Mesenchymal stem cell (in vitro differentiated cells and primary cell): ENCODE results near the gene CBR3.

Source experiments
- DNase-seq: peaks from one replicate; pipeline ENCODE4 v3.0.0-alpha.2; 2013
- H2AFZ ChIP-seq: one replicate; pipeline ENCODE4 v1.6.1; 2013; ENCODE audit warnings: low read depth, mild to moderate bottlenecking, control low read depth, inconsistent platforms, low read length, moderate library complexity
- H2AK5ac ChIP-seq: 2 replicates; pipeline ENCODE4 v1.6.1; 2013; ENCODE audit warnings: low read length, moderate library complexity, mild to moderate bottlenecking, inconsistent platforms; ENCODE audit not compliant: severe bottlenecking
- H2BK120ac ChIP-seq: one replicate; pipeline ENCODE4 v1.6.1; 2013; ENCODE audit warnings: low read depth, mild to moderate bottlenecking, inconsistent platforms, low read length, moderate library complexity
- H2BK12ac ChIP-seq, 2 experiments: one replicate each; pipeline ENCODE4 v1.6.1; 2013; ENCODE audit warnings: inconsistent platforms in 2 of 2, low read length in 2 of 2, mild to moderate bottlenecking in 2 of 2, moderate library complexity in 2 of 2, control low read depth in 1 of 2
- H2BK15ac ChIP-seq: one replicate; pipeline ENCODE4 v1.6.1; 2013; ENCODE audit warnings: mild to moderate bottlenecking, low read depth, inconsistent platforms; ENCODE audit not compliant: poor library complexity, severe bottlenecking
- H2BK5ac ChIP-seq: 2 replicates; pipeline ENCODE4 v1.6.1; 2013; ENCODE audit warnings: low read depth, mild to moderate bottlenecking, low read length, control low read depth, inconsistent platforms; ENCODE audit not compliant: poor library complexity, severe bottlenecking
- H3K14ac ChIP-seq, 2 experiments: one replicate each; pipeline ENCODE4 v1.6.1; 2013; ENCODE audit warnings: inconsistent platforms in 2 of 2, low read length in 2 of 2, control low read depth in 1 of 2, mild to moderate bottlenecking in 1 of 2, moderate library complexity in 1 of 2
- H3K18ac ChIP-seq, 2 experiments: one replicate each; pipeline ENCODE4 v1.6.1; 2013; ENCODE audit warnings: inconsistent platforms in 2 of 2, low read length in 2 of 2, control low read depth in 1 of 2, low read depth in 1 of 2, mild to moderate bottlenecking in 1 of 2
- H3K23ac ChIP-seq, 2 experiments: one replicate each; pipeline ENCODE4 v1.6.1; 2013; ENCODE audit warnings: inconsistent platforms in 2 of 2, low read length in 2 of 2, mild to moderate bottlenecking in 2 of 2, moderate library complexity in 2 of 2, control low read depth in 1 of 2
- H3K27ac ChIP-seq: 2 replicates; pipeline ENCODE4 v1.5.1; 2013; ENCODE audit warnings: mild to moderate bottlenecking, moderate library complexity, low read length, control low read depth, inconsistent platforms; ENCODE audit not compliant: poor library complexity, severe bottlenecking
- H3K27me3 ChIP-seq, 2 experiments: 2 replicates each; pipeline versions ENCODE4 v1.6.1 to v1.7.0; 2013; ENCODE audit warnings: low read length in 2 of 2, mild to moderate bottlenecking in 2 of 2, moderate library complexity in 2 of 2, control low read depth in 1 of 2, inconsistent platforms in 1 of 2; ENCODE audit not compliant: control insufficient read depth in 1 of 2, insufficient read depth in 1 of 2
- H3K36me3 ChIP-seq, 2 experiments: 2 replicates each; pipeline versions ENCODE4 v1.6.1 to v1.7.0; 2013; ENCODE audit warnings: low read length in 2 of 2, control low read depth in 1 of 2, inconsistent platforms in 1 of 2, low read depth in 1 of 2, mild to moderate bottlenecking in 1 of 2; ENCODE audit not compliant: insufficient read depth in 2 of 2, control insufficient read depth in 1 of 2
- H3K4ac ChIP-seq, 2 experiments: one replicate each; pipeline ENCODE4 v1.6.1; 2013; ENCODE audit warnings: inconsistent platforms in 2 of 2, low read length in 2 of 2, mild to moderate bottlenecking in 2 of 2, moderate library complexity in 2 of 2, control low read depth in 1 of 2, low read depth in 1 of 2
- H3K4me1 ChIP-seq: 2 replicates; pipeline ENCODE4 v1.6.1; 2013; ENCODE audit warnings: low read depth, low read length, control low read depth; ENCODE audit not compliant: control insufficient read depth, insufficient read depth
- H3K4me2 ChIP-seq: 2 replicates; pipeline ENCODE4 v1.6.1; 2013; ENCODE audit warnings: low read length, mild to moderate bottlenecking, inconsistent platforms; ENCODE audit not compliant: poor library complexity, severe bottlenecking
- H3K4me3 ChIP-seq, 2 experiments: 2 replicates each; pipeline versions ENCODE4 v1.5.1 to v1.7.0; 2013; ENCODE audit warnings: low read length in 2 of 2, mild to moderate bottlenecking in 2 of 2, control low read depth in 1 of 2, low read depth in 1 of 2; ENCODE audit not compliant: insufficient read depth in 1 of 2
- H3K79me1 ChIP-seq: replicated peaks from 2 replicates; pipeline ENCODE4 v1.6.1; 2013; ENCODE audit warnings: mild to moderate bottlenecking, control low read depth, low read length, inconsistent platforms; ENCODE audit not compliant: poor library complexity, severe bottlenecking
- H3K9ac ChIP-seq: 2 replicates; pipeline ENCODE4 v1.7.0; 2013; ENCODE audit warnings: mild to moderate bottlenecking, low read length, moderate library complexity
- H3K9me3 ChIP-seq: 2 replicates; pipeline ENCODE4 v1.7.0; 2013; ENCODE audit warnings: mild to moderate bottlenecking, low read length; ENCODE audit not compliant: control insufficient read depth
- H4K8ac ChIP-seq: one replicate; pipeline ENCODE4 v1.6.1; 2013; ENCODE audit warnings: inconsistent platforms, mild to moderate bottlenecking, low read length, moderate library complexity
- H4K91ac ChIP-seq: one replicate; pipeline ENCODE4 v1.6.1; 2013; ENCODE audit warnings: mild to moderate bottlenecking, low read length, inconsistent platforms
- WGBS: methylation state at CpG from one replicate; pipeline ENCODE4 v1.1.7; 2013; ENCODE audit warnings: mixed read lengths; 5-methylcytosine and 5-hydroxymethylcytosine counted together

Gene CBR3

GRCh38 chr21:36167541-36167940, 32.7 kb downstream of the CBR3 start:
- Histone ChIP-seq H3K9me3 (no peaks in the 10 kb centered on the region), H3K27ac (no peak overlapping the region)
- no peak for DNase-seq

GRCh38 chr21:36169470-36170128, 34.7 kb downstream of the CBR3 start:
- Histone ChIP-seq H3K4me2 (no peak overlapping the region), H2AFZ (no peak overlapping the region), H2BK120ac (no peak overlapping the region), H4K91ac (no peak overlapping the region), H3K14ac (no peak overlapping the region), H3K4ac (no peak overlapping the region), H2BK15ac (no peak overlapping the region), H2BK5ac (no peak overlapping the region), H2AK5ac (no peak overlapping the region), H3K4me1 (peaks cover 5% of the 10 kb centered on the region), H3K79me1 (peaks cover 24% of the 10 kb centered on the region), H3K18ac (no peak overlapping the region), H3K27me3 (no peaks in the 10 kb centered on the region), H3K9me3 (no peaks in the 10 kb centered on the region), H3K4me3 (no peak overlapping the region), H3K9ac (no peak overlapping the region), H3K36me3 (peaks cover 29 to 51% of the 10 kb centered on the region in 2 experiments), H3K27ac (no peak overlapping the region), H2BK12ac (no peak overlapping the region), H4K8ac (no peak overlapping the region), H3K23ac (no peak overlapping the region)
- WGBS = 97% methylated on average over 19 of the region's 19 CpGs
- no peak for DNase-seq

More at GRCh38 chr21:36167541-36167940, 32.7 kb downstream of the CBR3 start:
- Histone ChIP-seq H3K4me1 (peaks cover 4% of the 10 kb centered on the region), H4K91ac (no peak overlapping the region), H3K18ac (no peak overlapping the region), H2BK15ac (no peak overlapping the region), H3K79me1 (peaks cover 28% of the 10 kb centered on the region), H2AK5ac (no peak overlapping the region), H3K9ac (no peak overlapping the region), H3K23ac (no peak overlapping the region), H3K4me3 (no peak overlapping the region), H3K4ac (no peak overlapping the region), H3K36me3 (peaks cover 29 to 51% of the 10 kb centered on the region in 2 experiments), H2BK120ac (no peak overlapping the region), H2BK5ac (no peak overlapping the region), H4K8ac (no peak overlapping the region), H3K27me3 (no peaks in the 10 kb centered on the region), H2AFZ (no peak overlapping the region), H3K14ac (no peak overlapping the region), H3K4me2 (no peak overlapping the region), H2BK12ac (no peak overlapping the region)
- WGBS = 97% methylated on average over 3 of the region's 4 CpGs

GRCh38 chr21:36170823-36171222, 35.9 kb downstream of the CBR3 start:
- no peak overlapping the region for H3K18ac ChIP-seq
- H3K4me3 ChIP-seq = no peak overlapping the region
- H2BK5ac ChIP-seq = no peak overlapping the region
- H3K79me1 ChIP-seq = peaks cover 22% of the 10 kb centered on the region
- no peak for DNase-seq
- H3K4me1 ChIP-seq = peaks cover 5% of the 10 kb centered on the region
- no peak overlapping the region for H2BK12ac ChIP-seq
- no peaks in the 10 kb centered on the region for H3K9me3 ChIP-seq
- H4K91ac ChIP-seq = no peak overlapping the region
- H2AK5ac ChIP-seq = no peak overlapping the region
- peaks cover 23 to 50% of the 10 kb centered on the region in 2 experiments for H3K36me3 ChIP-seq
- H3K9ac ChIP-seq = no peak overlapping the region
- H3K14ac ChIP-seq = no peak overlapping the region
- no peak overlapping the region for H3K23ac ChIP-seq
- H2AFZ ChIP-seq = no peak overlapping the region
- no peak overlapping the region for H3K4me2 ChIP-seq
- H3K27me3 ChIP-seq = no peaks in the 10 kb centered on the region
- peak overlapping the region in 1 of 2 experiments; percentile 71 for H3K4ac ChIP-seq
- no peak overlapping the region for H2BK15ac ChIP-seq
- no peak overlapping the region for H2BK120ac ChIP-seq
- peak overlapping the region; percentile 69 for H4K8ac ChIP-seq
- H3K27ac ChIP-seq = no peak overlapping the region
- 96% methylated on average over 6 of the region's 6 CpGs for WGBS

GRCh38 chr21:36171336-36171735, 36.5 kb downstream of the CBR3 start:
- WGBS = 85% methylated on average over 5 of the region's 5 CpGs
- no peaks in the 10 kb centered on the region for H3K27me3 ChIP-seq
- no peak overlapping the region for H2BK120ac ChIP-seq
- H2AFZ ChIP-seq = no peak overlapping the region
- no peak overlapping the region for H2AK5ac ChIP-seq
- no peaks in the 10 kb centered on the region for H3K9me3 ChIP-seq
- no peak overlapping the region for H3K18ac ChIP-seq
- peaks cover 22% of the 10 kb centered on the region for H3K79me1 ChIP-seq
- H4K91ac ChIP-seq = no peak overlapping the region
- H2BK15ac ChIP-seq = no peak overlapping the region
- peak overlapping the region in 1 of 2 experiments; percentile 26 for H3K23ac ChIP-seq
- H3K4me3 ChIP-seq = no peak overlapping the region
- no peak overlapping the region for H2BK5ac ChIP-seq
- H3K4me2 ChIP-seq = no peak overlapping the region
- DNase-seq = no peak
- H3K27ac ChIP-seq = no peak overlapping the region
- peaks cover 8% of the 10 kb centered on the region for H3K4me1 ChIP-seq
- no peak overlapping the region for H2BK12ac ChIP-seq
- H3K4ac ChIP-seq = peak overlapping the region in 1 of 2 experiments; percentile 71
- peaks cover 19 to 49% of the 10 kb centered on the region in 2 experiments for H3K36me3 ChIP-seq
- no peak overlapping the region for H3K9ac ChIP-seq
- no peak overlapping the region for H4K8ac ChIP-seq
- no peak overlapping the region for H3K14ac ChIP-seq
